Suprapubic skin (tissue), 3 donors: ENCODE data around the gene SYNE3.

ENCODE experiments used
- POLR2AphosphoS5 ChIP-seq, 3 donors: sonication (generic); formaldehyde crosslinking; IDR thresholded peaks; one replicate each; pipeline ENCODE4 v1.6.1; 2017; ENCODE audit warnings: antibody characterized with exemption in 3 of 3
- TF ChIP-seq, protein P1 (sequence below), 2 donors: fragments of 200-600 bp in 1 of 2; fragments of 450-650 bp in 1 of 2; sonication (generic) in 1 of 2; IDR thresholded peaks; one replicate each; pipeline ENCODE4 v1.5.1; 2016 to 2019; ENCODE audit warnings: antibody characterized with exemption in 2 of 2, mild to moderate bottlenecking in 1 of 2, moderate library complexity in 1 of 2

DNA sequence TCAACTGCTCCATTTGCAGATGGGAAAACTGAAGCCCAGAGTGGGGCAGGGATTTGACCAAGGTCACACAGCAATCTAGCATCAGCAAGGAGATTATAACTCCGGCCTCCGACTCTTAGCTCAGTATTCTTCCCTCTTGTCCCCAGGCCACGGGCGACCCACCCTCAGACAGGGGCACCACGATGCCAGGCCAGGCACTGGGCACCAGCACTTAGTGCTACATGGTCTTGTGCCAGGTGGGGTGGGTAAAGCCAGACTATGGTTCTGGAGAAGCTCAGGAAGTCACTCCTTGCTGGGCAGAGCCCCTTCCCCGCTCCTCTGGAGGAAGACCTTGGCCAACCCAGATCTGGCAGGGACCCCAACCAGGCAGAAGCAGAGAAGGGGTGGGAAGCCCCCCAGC lies 41.5 kb downstream of the SYNE3 start:
- TF ChIP-seq, protein P1, sequence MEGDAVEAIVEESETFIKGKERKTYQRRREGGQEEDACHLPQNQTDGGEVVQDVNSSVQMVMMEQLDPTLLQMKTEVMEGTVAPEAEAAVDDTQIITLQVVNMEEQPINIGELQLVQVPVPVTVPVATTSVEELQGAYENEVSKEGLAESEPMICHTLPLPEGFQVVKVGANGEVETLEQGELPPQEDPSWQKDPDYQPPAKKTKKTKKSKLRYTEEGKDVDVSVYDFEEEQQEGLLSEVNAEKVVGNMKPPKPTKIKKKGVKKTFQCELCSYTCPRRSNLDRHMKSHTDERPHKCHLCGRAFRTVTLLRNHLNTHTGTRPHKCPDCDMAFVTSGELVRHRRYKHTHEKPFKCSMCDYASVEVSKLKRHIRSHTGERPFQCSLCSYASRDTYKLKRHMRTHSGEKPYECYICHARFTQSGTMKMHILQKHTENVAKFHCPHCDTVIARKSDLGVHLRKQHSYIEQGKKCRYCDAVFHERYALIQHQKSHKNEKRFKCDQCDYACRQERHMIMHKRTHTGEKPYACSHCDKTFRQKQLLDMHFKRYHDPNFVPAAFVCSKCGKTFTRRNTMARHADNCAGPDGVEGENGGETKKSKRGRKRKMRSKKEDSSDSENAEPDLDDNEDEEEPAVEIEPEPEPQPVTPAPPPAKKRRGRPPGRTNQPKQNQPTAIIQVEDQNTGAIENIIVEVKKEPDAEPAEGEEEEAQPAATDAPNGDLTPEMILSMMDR (IDR thresholded peaks at IDR 0.05) = no peak
- no peak for TF ChIP-seq POLR2AphosphoS5 (IDR thresholded peaks at IDR 0.05)
